Right atrium auricular region (tissue), 2 donors: ENCODE results near the gene TMOD2. TPM values are rescaled to one million over a fixed set of nuclear protein-coding genes. Genes with fewer than 3 reads are reported as not detected.

Experiments used
- DNase-seq: peaks from one replicate; pipeline ENCODE4 v3.0.0-alpha.2; 2019; ENCODE audit warnings: low spot score
- H3K27ac ChIP-seq, 2 donors: fragments of 200-600 bp; sonication (generic); 1 replicate in 1 of 2; 2 replicates in 1 of 2; pipeline ENCODE4 v1.5.1; 2016 to 2019
- H3K27me3 ChIP-seq, 2 donors: fragments of 200-600 bp; sonication (generic); one replicate each; pipeline versions ENCODE4 v1.5.1 to v1.6.0; 2017 to 2019
- H3K36me3 ChIP-seq: fragments of 200-600 bp; sonication (generic); one replicate; pipeline ENCODE4 v1.5.1; 2016
- H3K4me1 ChIP-seq, 2 donors: fragments of 200-600 bp; sonication (generic); one replicate each; pipeline versions ENCODE4 v1.5.1 to v1.6.0; 2017 to 2019
- H3K4me3 ChIP-seq, 2 donors: fragments of 200-600 bp; sonication (generic); 1 replicate in 1 of 2; 2 replicates in 1 of 2; pipeline ENCODE4 v1.5.1; 2017 to 2019; ENCODE audit warnings: mild to moderate bottlenecking in 1 of 2, moderate library complexity in 1 of 2
- H3K9me3 ChIP-seq, 2 donors: fragments of 200-600 bp; sonication (generic); one replicate each; pipeline ENCODE4 v1.5.1; 2019
- total RNA-seq, 2 donors: library from RNA; depleted of rRNA; stranded (reverse); fragments of >200 nt; gene quantifications; one replicate each; pipeline ENCODE4 v1.1.0, GENCODE V29; 2016
- TF ChIP-seq, protein P1 (sequence below), 2 donors: fragments of 200-600 bp; sonication (generic); IDR thresholded peaks; one replicate each; pipeline ENCODE4 v1.5.1; 2019; ENCODE audit warnings: antibody characterized with exemption in 2 of 2

Gene TMOD2
- total RNA-seq, 2 donors from 2014 or later, result 5.4 to 7.0 TPM

DNA sequence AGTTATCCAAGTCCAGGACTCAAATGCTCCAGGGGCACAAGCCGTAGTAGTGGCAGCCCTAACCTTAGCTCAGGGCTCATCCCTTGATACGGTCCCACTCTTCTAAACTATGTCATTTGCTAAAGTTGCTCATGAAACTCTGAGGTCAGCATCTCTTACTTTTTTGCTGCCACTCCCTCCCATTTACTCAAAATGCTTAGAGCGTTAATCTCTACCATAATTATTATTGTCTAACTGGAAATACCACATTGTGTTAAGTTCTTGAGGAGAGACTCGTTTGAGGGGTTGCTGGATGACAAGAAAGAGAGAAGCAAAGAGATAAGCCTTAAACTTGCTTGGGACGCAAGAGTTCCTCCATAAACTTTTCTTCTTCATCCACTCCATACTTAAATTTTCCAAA, 51.2 kb downstream of the TMOD2 start:
- TF ChIP-seq, protein P1, sequence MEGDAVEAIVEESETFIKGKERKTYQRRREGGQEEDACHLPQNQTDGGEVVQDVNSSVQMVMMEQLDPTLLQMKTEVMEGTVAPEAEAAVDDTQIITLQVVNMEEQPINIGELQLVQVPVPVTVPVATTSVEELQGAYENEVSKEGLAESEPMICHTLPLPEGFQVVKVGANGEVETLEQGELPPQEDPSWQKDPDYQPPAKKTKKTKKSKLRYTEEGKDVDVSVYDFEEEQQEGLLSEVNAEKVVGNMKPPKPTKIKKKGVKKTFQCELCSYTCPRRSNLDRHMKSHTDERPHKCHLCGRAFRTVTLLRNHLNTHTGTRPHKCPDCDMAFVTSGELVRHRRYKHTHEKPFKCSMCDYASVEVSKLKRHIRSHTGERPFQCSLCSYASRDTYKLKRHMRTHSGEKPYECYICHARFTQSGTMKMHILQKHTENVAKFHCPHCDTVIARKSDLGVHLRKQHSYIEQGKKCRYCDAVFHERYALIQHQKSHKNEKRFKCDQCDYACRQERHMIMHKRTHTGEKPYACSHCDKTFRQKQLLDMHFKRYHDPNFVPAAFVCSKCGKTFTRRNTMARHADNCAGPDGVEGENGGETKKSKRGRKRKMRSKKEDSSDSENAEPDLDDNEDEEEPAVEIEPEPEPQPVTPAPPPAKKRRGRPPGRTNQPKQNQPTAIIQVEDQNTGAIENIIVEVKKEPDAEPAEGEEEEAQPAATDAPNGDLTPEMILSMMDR (IDR thresholded peaks at IDR 0.05), result no peak
- Histone ChIP-seq H3K4me3 (no peak overlapping the region), H3K27me3 (no peaks in the 10 kb centered on the region), H3K27ac (no peak overlapping the region), H3K9me3 (no peaks in the 10 kb centered on the region), H3K4me1 (peaks cover 0 to 6% of the 10 kb centered on the region in 2 donors), H3K36me3 (peaks cover 21% of the 10 kb centered on the region)
- no peak for DNase-seq

DNA sequence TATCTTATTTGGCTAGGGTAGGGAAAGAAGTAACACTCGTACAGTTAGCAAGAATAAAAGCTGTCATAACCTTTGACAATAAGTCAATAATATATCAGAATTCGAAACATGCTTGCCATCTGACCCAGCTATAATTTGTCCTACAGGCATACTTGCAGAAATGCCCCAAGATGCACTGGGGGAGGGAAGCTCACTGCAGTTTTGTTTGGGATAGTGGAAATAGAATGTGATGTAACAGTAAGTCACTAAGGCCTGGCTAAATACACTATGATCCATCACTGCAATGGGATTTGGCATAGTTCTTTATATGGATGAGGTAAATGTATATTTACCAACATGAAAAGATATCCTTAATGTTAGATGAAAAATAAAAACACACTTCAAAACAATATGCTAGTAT, 52.6 kb downstream of the TMOD2 start:
- H3K27ac ChIP-seq, result no peak overlapping the region
- no peaks in the 10 kb centered on the region for H3K27me3 ChIP-seq
- H3K4me3 ChIP-seq, result no peak overlapping the region
- H3K9me3 ChIP-seq, result no peaks in the 10 kb centered on the region
- peaks cover 21% of the 10 kb centered on the region for H3K36me3 ChIP-seq
- no peaks in the 10 kb centered on the region for H3K4me1 ChIP-seq
- DNase-seq, result no peak
- TF ChIP-seq, protein P1 (IDR thresholded peaks at IDR 0.05), result no peak

DNA sequence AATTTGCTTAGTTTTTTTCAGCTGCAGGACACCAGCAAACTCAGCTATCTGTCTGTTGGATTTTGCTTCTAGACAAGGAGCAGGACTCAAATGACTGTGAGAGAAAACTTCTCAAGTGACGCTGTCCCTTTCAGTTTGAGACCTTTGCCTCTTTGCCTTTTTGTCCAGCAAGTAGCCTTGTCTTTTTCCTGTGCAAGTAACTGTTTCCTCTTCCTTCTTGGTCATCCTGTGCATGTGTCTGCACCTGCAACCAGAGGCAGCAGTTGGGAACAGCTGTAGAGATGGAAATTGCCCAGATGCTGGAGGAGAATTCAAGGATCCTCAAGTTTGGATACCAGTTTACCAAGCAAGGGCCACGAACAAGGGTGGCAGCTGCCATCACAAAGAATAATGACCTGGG, 54.7 kb downstream of the TMOD2 start:
- peaks cover 27% of the 10 kb centered on the region for H3K36me3 ChIP-seq

DNA sequence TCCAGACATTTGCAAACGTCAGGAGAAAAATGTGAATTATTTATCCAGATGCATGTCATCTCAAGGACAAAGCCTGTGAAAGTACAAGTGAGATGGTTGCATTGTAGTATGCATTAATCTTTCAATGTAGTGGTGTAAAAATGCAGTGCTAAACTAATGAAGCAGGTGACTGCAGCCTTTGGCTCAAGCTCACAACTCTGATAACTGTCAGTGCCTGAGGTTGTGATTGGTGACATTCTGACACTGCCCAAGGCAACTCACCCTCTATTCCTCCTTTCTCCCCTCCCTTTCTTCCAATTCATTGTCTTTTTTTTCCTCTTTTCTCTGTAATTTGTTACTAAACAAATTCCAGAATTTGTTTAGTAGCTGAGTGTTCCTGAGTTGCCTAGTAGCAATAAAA, 58.1 kb downstream of the TMOD2 start:
- TF ChIP-seq, protein P1 (IDR thresholded peaks at IDR 0.05), result no peak
- Histone ChIP-seq H3K4me1 (no peaks in the 10 kb centered on the region), H3K27me3 (no peaks in the 10 kb centered on the region), H3K36me3 (peaks cover 27% of the 10 kb centered on the region), H3K27ac (no peak overlapping the region), H3K9me3 (no peaks in the 10 kb centered on the region), H3K4me3 (no peak overlapping the region)
- no peak for DNase-seq

More for the DNA sequence above, 54.7 kb downstream of the TMOD2 start:
- TF ChIP-seq, protein P1 (IDR thresholded peaks at IDR 0.05), result no peak
- no peak for DNase-seq
- no peak overlapping the region for H3K27ac ChIP-seq
- H3K9me3 ChIP-seq, result no peaks in the 10 kb centered on the region
- no peak overlapping the region for H3K4me3 ChIP-seq
- no peaks in the 10 kb centered on the region for H3K27me3 ChIP-seq
- H3K4me1 ChIP-seq, result no peaks in the 10 kb centered on the region

DNA sequence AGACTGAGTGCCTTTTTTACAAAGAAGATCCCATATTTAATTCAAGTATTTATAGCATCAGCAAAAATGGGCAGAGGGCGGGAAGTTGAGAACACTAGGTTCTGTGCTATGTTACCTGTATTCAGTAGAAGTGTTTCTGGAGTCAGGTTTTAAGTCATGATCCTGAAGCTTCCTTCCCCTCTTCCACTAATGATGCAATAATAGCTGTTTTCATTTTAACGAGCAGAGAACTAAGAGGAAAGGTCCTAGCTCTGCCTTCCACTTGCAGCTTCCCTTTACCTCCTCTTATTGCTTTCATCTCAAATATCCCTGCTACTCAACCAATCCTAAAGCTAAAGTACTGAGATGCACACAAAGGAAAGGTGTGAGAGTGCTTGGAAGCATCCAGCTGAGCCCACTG, 61.2 kb downstream of the TMOD2 start:
- H3K36me3 ChIP-seq, result peaks cover 11% of the 10 kb centered on the region
- H3K4me1 ChIP-seq, result no peaks in the 10 kb centered on the region
- TF ChIP-seq, protein P1 (IDR thresholded peaks at IDR 0.05), result no peak
- H3K27ac ChIP-seq, result no peak overlapping the region
- no peaks in the 10 kb centered on the region for H3K9me3 ChIP-seq
- H3K27me3 ChIP-seq, result no peaks in the 10 kb centered on the region
- DNase-seq, result no peak
- H3K4me3 ChIP-seq, result no peak overlapping the region

DNA sequence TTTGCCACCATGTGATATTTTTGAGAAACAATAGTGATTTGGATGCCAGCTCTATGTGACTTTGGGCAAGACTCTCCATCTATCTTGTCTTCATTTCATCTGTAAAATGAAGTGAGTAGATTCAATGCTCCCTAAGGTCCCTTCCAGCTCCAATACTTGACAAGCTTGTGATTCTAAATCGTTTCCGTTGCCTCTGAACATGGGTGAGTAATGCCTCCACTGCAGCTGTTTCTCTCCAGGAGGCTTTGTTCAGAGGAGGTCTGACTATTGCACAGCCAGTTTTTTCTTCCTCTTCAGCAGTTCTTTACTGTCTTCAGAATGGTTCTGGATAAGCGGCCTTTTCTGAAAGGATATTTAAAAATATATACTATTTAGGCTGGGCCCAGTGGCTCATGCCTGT, 63.2 kb downstream of the TMOD2 start:
- no peak for DNase-seq
- TF ChIP-seq, protein P1 (IDR thresholded peaks at IDR 0.05), result no peak
- Histone ChIP-seq H3K9me3 (no peaks in the 10 kb centered on the region), H3K27ac (no peak overlapping the region), H3K36me3 (peaks cover 7% of the 10 kb centered on the region), H3K27me3 (no peaks in the 10 kb centered on the region), H3K4me3 (no peak overlapping the region), H3K4me1 (no peaks in the 10 kb centered on the region)
